ENCODE data around the gene POLD1.

GRCh38 chr19:50340331-50340730 is 43.8 kb upstream of the POLD1 start:
- TF ChIP-seq EZH2 (IDR thresholded peaks at IDR 0.05; ENCODE audit: borderline replicate concordance): no peak
- TF ChIP-seq CTCF (IDR thresholded peaks at IDR 0.05; ENCODE audit: poor library complexity): no peak

All from hepatocyte (in vitro differentiated cells).